ENCODE measurements around the gene ELP6.

ELP6 gene

DNA sequence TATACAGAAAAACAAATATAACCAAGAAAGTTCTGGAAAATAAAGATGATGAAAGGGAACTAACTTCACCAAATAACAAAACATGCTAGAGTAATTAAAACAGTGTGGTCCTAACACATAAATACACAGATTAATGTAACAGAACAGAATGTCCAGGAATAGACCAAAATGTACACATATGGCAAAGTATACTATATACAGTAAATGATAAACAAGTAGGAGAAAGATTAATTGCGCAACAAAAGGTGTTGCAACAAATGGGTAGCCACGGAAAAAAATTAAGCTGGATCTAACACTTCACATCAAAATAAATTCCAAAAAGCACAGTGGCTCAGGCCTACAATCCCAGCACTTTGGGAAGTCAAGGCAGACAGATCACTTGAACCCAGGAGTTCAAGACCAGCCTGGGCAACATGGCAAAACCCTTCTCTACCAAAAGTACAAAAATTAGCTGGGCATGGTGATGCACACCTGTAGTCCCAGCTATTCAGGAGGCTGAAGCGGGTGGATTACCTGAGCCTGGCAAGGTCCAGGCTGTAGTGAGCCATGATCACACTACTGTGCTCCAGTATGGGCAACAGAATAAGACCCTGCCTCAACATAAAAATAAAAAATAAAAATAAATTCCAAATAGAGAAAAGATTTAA, 57.6 kb downstream of the ELP6 start:
- no peak for DNase-seq

DNA sequence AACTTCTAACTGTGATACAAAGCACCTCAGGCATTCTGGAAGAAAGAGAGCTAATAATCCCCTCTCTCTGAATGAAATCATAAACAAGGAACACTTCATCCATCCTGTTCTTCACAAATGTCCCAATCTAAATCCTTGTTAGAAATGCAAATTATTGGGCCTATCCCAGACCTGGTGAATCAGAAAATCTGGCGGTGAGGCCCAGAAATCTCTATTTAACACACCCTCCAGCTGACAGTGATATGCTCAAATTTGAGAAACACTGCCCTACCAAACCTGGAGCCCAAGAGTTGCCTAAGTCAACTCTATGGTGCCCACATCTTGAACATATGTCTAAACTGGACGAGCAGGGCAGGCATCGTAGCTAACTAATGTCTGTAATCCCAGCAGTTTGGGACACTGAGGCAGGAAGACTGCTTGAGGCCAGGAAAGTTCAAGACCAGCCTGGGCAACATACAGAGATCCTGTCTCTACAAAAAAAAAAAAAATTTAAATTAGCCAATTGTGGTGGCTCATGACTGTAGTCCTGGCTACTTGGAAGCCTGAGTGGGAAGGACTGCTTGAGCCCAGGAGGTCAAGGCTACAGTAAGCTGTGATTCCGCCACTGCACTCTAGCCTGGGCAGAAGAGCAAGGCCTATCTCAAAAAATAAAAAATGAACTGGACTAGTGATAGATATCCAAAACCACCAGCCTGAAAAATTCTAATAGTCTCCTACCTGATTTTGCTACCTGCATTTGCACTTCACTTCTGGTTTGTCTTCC, 60.9 kb downstream of the ELP6 start:
- no peak for DNase-seq
